AG09319 (cell line): ENCODE measurements around the gene GNG2.

ENCODE experiments used
- DNase-seq: peaks from one replicate; pipeline ENCODE4 v3.0.0-alpha.2; 2010; ENCODE audit warnings: low read depth; ENCODE audit errors: extremely low read depth
- TF ChIP-seq, protein P1 (sequence below): IDR thresholded peaks from 2 replicates; pipeline ENCODE4 v1.5.1; 2011; ENCODE audit warnings: low read depth, mild to moderate bottlenecking, inconsistent platforms, low read length, moderate library complexity

Gene GNG2

DNA sequence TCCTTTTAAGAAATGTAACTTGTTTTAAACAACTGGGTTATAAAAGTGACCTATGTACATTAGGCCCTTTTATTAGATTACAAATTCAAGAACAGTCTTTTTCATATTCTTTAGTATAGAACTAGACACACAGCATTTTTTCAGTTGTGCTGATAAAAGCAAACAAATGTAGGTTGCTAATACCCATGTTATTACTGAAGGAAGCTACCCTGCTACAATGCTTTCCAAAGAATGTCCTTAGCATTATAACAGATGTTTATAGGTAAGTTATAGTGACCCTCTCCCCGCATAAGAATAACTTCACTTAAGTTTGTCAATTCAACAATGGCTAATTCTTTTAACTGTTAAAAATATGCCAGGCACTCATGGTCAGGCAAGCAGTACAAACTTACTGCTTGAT lies 146.8 kb downstream of the GNG2 start:
- no peak for DNase-seq
- TF ChIP-seq, protein P1, sequence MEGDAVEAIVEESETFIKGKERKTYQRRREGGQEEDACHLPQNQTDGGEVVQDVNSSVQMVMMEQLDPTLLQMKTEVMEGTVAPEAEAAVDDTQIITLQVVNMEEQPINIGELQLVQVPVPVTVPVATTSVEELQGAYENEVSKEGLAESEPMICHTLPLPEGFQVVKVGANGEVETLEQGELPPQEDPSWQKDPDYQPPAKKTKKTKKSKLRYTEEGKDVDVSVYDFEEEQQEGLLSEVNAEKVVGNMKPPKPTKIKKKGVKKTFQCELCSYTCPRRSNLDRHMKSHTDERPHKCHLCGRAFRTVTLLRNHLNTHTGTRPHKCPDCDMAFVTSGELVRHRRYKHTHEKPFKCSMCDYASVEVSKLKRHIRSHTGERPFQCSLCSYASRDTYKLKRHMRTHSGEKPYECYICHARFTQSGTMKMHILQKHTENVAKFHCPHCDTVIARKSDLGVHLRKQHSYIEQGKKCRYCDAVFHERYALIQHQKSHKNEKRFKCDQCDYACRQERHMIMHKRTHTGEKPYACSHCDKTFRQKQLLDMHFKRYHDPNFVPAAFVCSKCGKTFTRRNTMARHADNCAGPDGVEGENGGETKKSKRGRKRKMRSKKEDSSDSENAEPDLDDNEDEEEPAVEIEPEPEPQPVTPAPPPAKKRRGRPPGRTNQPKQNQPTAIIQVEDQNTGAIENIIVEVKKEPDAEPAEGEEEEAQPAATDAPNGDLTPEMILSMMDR, result no peak

DNA sequence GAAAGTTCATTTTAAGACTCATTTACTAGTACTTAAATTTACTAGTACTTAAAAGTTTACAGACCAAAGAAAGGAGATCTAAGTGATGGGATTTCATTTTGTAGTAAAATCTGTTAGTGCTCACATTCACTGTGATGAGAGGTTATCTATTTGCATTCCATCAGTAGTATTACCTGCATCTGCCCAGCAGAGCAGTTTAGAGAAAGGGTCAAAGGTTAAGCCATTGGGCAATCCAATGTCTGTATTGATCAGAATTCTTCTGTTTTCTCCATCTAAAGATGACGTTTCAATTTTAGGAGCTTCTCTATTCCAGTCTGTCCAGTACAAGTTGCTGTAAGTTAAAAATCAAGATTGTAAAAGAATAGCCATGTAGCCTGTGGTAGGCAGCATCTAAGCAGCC lies 147.2 kb downstream of the GNG2 start:
- no peak for DNase-seq
- TF ChIP-seq, protein P1, result no peak

DNA sequence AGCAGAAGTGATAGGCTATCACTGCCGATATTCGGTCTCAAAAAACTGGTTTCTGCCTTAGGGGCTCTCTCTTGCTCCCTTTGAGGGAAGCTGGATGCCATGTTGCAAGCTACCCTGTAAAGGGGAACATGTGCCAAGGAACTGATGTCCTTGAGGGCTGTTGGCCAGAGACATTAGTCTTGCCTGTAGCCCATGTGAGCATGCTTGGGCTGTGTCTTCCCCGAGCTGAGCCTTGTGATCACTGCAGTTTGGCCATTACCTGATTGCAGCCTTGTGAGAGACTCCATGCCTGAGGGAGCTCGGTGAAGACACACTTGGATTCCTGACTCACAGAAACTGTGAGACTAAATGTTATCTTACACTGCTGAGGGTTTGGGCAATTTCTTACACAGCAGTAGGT lies 147.7 kb downstream of the GNG2 start:
- TF ChIP-seq, protein P1, result no peak
- DNase-seq, result no peak

DNA sequence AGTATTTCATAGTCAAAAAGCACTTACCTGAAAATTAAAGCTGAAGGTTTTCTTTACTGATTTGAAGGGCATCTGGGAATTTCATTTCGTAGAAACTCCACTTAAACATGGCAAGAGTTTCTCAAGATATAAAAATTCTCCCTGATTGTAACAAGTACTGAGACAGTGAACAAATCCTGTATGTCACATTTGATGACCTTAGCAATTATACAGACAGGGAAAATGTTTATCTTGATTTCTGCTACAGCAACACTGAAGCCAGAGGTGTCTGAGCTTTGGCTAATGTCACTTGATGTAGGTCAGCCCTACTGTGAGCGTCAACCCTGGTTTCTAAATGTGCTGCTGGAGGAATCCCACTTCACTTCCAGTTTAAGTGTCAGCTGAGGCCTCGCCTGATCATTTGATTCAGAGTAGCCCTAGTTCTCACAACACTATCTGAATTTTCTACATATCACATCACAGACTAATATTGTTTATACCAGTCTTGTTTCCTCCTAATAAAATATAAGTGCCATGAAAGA lies 149.8 kb downstream of the GNG2 start:
- DNase-seq, result no peak
- TF ChIP-seq, protein P1, result no peak

DNA sequence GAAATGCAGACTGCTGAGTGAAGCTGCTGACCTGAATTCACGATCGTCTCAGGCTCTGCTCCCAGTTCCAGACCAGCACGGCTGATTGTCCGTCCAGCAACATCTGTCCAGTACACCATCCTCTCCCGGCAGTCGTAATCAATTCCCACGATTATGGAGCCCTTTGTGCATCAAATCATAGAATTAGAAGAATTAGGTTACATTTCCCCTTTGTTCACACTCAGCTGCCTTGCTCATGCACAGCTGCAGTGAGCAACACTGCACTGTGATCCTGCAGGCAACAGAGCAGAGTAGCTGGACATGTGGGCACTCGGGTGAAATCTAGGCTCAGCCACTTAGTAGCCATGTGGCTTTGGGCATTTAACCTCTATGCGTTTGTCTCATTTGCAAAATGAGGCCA lies 151.1 kb downstream of the GNG2 start:
- DNase-seq, result no peak
- TF ChIP-seq, protein P1, result no peak

DNA sequence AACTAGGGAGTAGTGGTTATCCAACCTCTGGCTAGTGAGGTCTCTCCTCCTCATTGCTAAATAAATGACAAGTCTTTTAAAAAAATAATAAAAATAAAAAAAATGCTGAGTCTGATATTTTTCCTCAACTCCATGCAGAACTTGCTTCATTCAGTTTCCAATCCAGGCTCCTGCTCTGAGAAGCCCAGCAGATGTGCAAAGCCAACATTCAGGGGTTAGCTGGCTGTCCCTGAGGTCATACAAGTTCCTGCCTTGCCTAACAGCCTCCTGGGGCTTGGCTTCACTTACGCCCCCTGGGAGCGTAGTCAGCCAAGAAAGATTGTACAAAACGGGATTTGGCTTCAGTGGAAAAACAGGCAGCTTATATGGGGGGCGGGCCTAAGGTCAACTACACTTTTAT lies 152.2 kb downstream of the GNG2 start:
- TF ChIP-seq, protein P1, result no peak
- no peak for DNase-seq

DNA sequence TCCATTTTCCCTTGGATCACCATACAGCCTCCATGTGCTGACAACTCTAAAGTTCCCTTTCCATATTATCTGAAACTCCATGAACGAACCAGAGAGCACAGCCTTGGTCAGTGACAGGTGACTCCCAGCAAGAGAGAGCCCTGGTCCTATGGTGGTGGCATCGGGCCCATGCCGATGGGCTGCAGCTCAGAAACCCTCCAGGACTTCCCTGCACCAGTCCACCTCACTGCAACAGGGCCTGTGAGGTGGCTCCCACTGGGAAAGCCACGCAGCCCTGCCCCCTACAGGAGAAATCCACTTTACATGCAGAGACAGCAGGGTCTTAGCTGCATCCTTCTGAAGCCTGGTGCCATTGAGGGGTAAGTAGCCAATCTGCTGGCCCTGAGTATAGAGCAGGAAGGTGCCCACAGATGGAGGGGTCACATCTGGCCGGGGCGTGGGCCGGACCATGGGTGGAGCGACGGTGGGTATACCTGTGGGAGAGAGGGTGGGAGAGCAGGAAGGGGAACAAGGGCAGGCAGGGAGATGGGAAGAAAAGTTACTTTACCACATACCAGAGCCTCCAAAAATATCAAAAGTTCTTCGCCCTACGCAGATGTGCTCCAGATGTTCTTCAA lies 153.7 kb downstream of the GNG2 start:
- DNase-seq, result no peak
- TF ChIP-seq, protein P1, result no peak; the same call in none of the 2 replicates
